RWPE2 (cell line): Measurements from ENCODE around the gene VAV1.

Experiments used
- ATAC-seq: fragments of 200-7000 bp; cut with Tn5 transposase; 3 replicates; pipeline ENCODE4 v1.9.1; 2021; ENCODE audit warnings: low read depth
- DNase-seq: peaks from one replicate; pipeline ENCODE4 v3.0.0-alpha.2; 2020; ENCODE audit warnings: low spot score
- H3K27ac ChIP-seq: fragments of 450-650 bp; 2 replicates; pipeline ENCODE4 v1.5.1; 2017; ENCODE audit warnings: mild to moderate bottlenecking; ENCODE audit not compliant: poor library complexity, severe bottlenecking
- H3K27me3 ChIP-seq: fragments of 250-450 bp; sonication (Bioruptor Pico); 2 replicates; pipeline ENCODE4 v1.5.1; 2021; ENCODE audit warnings: mild to moderate bottlenecking, moderate library complexity; ENCODE audit not compliant: insufficient read depth, poor library complexity, severe bottlenecking
- H3K36me3 ChIP-seq: fragments of 250-450 bp; sonication (Bioruptor Pico); 2 replicates; pipeline ENCODE4 v1.5.1; 2020; ENCODE audit warnings: low read depth, mild to moderate bottlenecking, moderate library complexity
- H3K4me1 ChIP-seq: fragments of 250-450 bp; sonication (Bioruptor Pico); 2 replicates; pipeline ENCODE4 v1.5.1; 2021; ENCODE audit warnings: mild to moderate bottlenecking, moderate library complexity; ENCODE audit not compliant: insufficient read depth, poor library complexity, severe bottlenecking
- H3K4me3 ChIP-seq: fragments of 250-450 bp; sonication (Bioruptor Pico); 2 replicates; pipeline ENCODE4 v1.5.1; 2021; ENCODE audit warnings: mild to moderate bottlenecking, moderate library complexity; ENCODE audit not compliant: severe bottlenecking
- H3K9me3 ChIP-seq: fragments of 250-450 bp; sonication (Bioruptor Pico); 2 replicates; pipeline ENCODE4 v1.5.1; 2021; ENCODE audit warnings: mild to moderate bottlenecking, moderate library complexity; ENCODE audit not compliant: severe bottlenecking
- TF ChIP-seq, protein P1 (sequence below): fragments of 450-650 bp; IDR thresholded peaks from one replicate; pipeline ENCODE4 v1.5.1; 2017; ENCODE audit warnings: mild to moderate bottlenecking, moderate library complexity; ENCODE audit not compliant: poor library complexity, severe bottlenecking

The VAV1 gene

GRCh38 chr19:6813659-6814058 lies 41.2 kb downstream of the VAV1 start:
- ATAC-seq = no peak
- no peaks in the 10 kb centered on the region for H3K36me3 ChIP-seq
- no peaks in the 10 kb centered on the region for H3K9me3 ChIP-seq

GRCh38 chr19:6817179-6817578 lies 44.7 kb downstream of the VAV1 start:
- Histone ChIP-seq H3K4me1 (no peaks in the 10 kb centered on the region), H3K9me3 (no peaks in the 10 kb centered on the region), H3K4me3 (no peak overlapping the region), H3K27ac (no peak overlapping the region), H3K36me3 (no peaks in the 10 kb centered on the region), H3K27me3 (no peaks in the 10 kb centered on the region)
- ATAC-seq (no peak), DNase-seq (no peak)
- TF ChIP-seq, protein P1, sequence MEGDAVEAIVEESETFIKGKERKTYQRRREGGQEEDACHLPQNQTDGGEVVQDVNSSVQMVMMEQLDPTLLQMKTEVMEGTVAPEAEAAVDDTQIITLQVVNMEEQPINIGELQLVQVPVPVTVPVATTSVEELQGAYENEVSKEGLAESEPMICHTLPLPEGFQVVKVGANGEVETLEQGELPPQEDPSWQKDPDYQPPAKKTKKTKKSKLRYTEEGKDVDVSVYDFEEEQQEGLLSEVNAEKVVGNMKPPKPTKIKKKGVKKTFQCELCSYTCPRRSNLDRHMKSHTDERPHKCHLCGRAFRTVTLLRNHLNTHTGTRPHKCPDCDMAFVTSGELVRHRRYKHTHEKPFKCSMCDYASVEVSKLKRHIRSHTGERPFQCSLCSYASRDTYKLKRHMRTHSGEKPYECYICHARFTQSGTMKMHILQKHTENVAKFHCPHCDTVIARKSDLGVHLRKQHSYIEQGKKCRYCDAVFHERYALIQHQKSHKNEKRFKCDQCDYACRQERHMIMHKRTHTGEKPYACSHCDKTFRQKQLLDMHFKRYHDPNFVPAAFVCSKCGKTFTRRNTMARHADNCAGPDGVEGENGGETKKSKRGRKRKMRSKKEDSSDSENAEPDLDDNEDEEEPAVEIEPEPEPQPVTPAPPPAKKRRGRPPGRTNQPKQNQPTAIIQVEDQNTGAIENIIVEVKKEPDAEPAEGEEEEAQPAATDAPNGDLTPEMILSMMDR = no peak

More at GRCh38 chr19:6813659-6814058, 41.2 kb downstream of the VAV1 start:
- no peaks in the 10 kb centered on the region for H3K27me3 ChIP-seq
- H3K27ac ChIP-seq = no peak overlapping the region
- H3K4me1 ChIP-seq = no peaks in the 10 kb centered on the region
- TF ChIP-seq, protein P1 = no peak
- no peak overlapping the region for H3K4me3 ChIP-seq
- DNase-seq = no peak

GRCh38 chr19:6818246-6818645 lies 45.7 kb downstream of the VAV1 start:
- no peaks in the 10 kb centered on the region for H3K36me3 ChIP-seq
- TF ChIP-seq, protein P1 = no peak
- ATAC-seq (no peak), DNase-seq (no peak)
- no peaks in the 10 kb centered on the region for H3K9me3 ChIP-seq
- H3K27ac ChIP-seq = no peak overlapping the region
- H3K4me3 ChIP-seq = no peak overlapping the region
- H3K27me3 ChIP-seq = no peaks in the 10 kb centered on the region
- H3K4me1 ChIP-seq = no peaks in the 10 kb centered on the region

GRCh38 chr19:6819323-6819722 lies 46.8 kb downstream of the VAV1 start:
- Histone ChIP-seq H3K36me3 (no peaks in the 10 kb centered on the region), H3K9me3 (no peaks in the 10 kb centered on the region), H3K27me3 (no peaks in the 10 kb centered on the region), H3K27ac (no peak overlapping the region), H3K4me3 (no peak overlapping the region), H3K4me1 (no peaks in the 10 kb centered on the region)
- ATAC-seq = no peak
- no peak for DNase-seq
- TF ChIP-seq, protein P1 = no peak

GRCh38 chr19:6820237-6820636 lies 47.7 kb downstream of the VAV1 start:
- no peak overlapping the region for H3K4me3 ChIP-seq
- DNase-seq (no peak), ATAC-seq (no peak)
- no peaks in the 10 kb centered on the region for H3K9me3 ChIP-seq
- no peaks in the 10 kb centered on the region for H3K4me1 ChIP-seq
- no peak overlapping the region for H3K27ac ChIP-seq
- H3K27me3 ChIP-seq = no peaks in the 10 kb centered on the region
- no peaks in the 10 kb centered on the region for H3K36me3 ChIP-seq
- TF ChIP-seq, protein P1 = no peak
